EH (cell line): ENCODE data around the gene ADCY5.
A peak's percentile ranks its signal among the peaks of the same experiment; 100 is the strongest.

Experiments
- DNase-seq: peaks from one replicate; pipeline ENCODE4 v3.0.0-alpha.2; 2015; ENCODE audit warnings: low read depth

The ADCY5 gene

DNA sequence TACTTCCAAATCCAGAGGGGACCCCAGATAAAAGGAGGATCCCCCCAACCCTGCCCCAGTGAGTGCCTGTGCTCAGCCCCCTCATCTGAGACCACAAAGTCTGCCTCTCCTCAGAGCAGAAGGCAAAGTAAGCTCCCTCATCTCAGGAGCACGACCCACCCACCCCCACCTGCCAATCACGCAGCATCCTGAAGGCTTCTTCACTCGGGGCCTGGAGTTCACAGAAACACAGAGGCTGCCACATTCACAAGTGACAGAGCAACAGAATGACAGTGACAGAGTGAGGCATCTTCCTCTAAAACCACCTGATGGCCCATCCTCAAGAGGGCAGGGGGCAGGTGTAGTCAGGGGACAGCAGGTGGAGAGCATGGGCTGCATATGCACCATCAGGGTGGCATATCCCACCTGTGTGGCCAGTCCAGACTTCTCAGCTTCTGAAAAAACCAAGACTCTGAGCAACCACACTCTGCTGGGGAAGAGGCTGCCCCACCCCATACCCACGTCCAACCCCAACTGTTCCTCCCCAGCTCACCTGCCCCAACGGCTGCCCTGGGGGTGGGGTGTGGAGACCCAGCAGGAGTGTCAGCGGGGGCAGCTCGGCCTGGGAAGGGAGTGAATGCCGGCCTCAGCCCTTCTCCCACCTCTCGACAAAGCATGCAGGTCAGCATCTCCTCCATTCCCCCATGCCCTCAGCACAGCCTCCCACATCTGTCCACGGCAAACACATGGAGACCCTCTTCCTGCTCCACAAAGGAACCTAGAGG lies 19.3 kb downstream of the ADCY5 start:
- DNase-seq: no peak

DNA sequence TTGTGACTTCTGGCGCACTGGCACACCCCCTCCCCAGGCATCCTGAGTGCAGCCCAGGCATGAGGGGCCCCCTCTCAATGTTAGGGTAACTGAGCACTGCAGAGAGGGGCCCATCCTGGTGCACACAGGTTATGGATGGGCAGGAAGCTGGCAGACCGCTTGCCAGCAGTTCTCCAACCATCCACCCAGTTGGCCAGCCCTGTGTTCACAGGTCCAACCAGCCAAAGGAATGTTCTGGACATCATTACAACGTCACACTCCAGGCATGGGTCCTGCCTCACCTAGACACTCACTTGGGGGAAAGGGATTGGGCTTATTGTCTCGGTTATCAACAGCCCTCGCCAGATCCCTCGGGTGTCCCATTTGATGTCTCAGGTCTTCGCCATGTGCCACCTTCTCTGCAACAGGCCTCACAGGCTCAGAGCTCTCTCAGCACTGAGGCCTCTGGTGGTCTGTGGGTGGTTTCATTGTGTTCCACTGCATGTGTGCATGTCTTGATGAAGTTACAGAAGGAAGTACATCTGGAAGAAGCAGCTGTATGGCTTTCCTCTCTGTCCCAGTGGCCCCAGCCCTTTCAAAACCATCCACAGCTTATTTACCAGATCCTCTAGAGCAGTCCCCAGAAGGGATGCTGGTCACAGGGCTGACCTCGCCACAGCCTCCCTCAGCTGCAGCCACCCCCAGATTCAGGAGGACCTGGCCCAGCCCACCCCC lies 23.7 kb downstream of the ADCY5 start:
- no peak for DNase-seq

DNA sequence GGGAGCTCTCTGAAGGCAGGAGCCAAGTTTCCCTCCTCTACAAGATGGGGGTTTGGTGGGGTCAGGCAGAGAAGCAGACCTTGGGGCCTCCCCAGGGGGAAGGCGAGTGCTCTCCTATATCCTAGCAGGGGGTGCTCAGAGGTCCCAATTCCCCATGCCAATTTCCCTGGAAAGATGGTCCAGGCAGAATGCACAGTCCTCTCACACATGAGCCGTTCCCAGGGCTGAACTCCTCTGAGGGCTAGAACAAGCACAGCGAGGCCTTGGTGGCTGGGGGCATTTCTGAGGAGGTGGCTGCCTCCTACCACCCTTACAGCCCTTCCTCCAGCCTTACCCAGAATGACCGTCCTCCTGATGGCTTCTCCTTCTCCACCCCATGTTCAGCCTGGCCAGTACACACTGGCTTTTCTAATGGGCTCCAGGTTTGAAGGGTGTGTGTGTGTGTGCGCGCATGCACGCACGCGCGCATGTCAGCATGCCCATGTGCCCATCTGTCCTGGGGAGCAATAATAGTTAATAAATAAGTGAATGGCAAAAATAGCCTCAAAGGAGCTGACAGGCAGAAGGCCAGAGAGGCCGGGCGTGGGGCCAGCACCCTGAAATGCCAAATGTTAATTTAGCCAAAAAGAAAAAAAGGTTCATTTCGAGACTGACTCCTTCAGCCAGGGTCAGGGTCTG lies 24.4 kb downstream of the ADCY5 start:
- no peak for DNase-seq

DNA sequence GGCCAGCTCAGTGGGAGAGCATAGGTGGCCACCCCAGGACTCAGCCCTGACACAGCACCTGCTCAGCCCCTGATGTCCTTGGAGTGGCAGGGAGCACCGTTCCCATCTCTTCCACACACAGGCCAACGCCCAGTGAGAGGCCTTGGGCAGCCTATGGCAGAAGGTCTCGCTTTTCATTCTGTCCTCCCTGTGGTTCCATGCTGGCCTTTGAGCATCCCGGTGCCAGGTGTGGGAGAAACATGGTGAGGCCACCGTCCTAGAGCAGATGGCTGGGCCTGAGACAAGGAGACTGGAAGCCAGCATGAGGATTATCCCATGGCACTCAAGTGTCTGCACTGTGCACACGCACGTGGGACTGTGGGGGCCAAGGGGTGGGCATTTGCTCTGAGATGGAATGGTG lies 25.1 kb downstream of the ADCY5 start:
- no peak for DNase-seq

DNA sequence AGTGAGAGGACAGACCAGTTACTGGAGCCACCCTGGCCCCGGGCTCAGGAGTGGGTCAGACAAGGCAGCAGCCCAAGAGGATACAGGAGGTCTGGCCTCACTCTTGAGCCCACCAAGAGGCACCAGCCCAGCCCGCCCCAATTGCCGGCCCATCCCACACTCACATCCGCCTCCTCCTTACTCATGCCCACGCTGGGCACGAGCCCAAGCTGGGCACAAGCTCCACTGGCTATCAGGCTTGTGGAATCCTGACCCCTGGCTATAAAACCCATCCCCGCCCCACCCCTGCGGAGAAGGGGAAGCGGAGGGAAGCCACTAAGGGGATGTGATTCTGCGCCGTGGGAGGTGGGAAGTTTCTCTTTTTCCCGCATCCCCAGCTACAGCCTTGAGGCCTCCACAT lies 25.9 kb downstream of the ADCY5 start:
- DNase-seq: no peak

DNA sequence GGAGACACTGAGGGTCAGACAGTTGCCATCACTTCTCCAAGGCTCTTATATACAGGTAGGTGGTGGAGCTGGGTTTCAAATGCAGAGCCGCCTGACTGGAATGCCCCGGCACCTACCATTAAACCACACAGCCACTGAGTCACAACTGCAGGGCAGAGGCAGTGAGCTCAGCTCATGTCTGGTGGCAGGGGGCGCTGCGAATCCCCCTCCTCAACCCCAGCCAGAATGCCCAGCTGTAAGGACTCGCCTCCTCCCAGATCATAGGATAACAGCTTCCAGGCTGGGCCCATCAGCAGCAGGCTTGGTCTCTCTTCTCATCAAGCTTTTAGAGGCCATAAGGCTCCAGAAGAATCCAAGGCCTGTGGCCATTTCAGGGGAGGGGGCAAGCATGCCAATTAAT lies 26.4 kb downstream of the ADCY5 start:
- no peak for DNase-seq

DNA sequence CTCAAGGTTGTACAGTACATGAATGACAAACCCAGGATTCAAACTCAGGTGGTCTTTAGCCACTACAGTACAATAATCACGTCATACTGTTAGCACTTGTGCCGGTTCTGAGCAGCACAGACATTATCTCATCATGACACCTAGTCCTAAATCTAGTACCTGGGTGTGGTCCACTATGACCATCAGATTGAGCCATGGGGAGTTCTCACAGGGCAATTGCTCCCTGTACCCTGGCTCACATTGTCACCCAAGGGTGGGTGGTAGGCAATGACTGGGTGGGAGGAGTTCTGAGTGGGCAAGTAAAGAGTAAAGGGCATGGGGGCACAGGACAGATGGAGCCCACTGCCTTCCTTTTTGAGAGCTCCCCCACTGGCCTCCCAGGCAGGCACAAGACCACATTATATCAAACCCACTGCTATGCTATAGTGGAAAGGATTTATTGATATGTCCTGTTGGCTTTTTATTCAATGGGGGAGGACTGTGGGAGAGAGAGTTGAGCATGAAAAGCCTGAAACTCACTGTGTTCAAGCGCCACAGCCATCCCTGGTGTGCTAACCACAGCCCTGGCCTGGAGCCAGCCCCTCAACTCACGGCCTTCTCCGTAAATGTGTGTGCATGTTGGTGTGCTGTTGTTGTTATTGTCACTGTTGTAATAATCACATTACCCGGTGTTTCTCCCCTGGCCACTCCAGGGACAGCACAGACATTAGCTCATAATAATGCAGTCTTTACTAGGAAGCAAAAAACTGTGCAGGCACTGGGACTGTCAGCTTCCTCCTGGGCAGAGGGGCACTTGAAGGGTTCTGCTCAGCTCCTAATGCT lies 27.3 kb downstream of the ADCY5 start:
- DNase-seq: peak; percentile 32

DNA sequence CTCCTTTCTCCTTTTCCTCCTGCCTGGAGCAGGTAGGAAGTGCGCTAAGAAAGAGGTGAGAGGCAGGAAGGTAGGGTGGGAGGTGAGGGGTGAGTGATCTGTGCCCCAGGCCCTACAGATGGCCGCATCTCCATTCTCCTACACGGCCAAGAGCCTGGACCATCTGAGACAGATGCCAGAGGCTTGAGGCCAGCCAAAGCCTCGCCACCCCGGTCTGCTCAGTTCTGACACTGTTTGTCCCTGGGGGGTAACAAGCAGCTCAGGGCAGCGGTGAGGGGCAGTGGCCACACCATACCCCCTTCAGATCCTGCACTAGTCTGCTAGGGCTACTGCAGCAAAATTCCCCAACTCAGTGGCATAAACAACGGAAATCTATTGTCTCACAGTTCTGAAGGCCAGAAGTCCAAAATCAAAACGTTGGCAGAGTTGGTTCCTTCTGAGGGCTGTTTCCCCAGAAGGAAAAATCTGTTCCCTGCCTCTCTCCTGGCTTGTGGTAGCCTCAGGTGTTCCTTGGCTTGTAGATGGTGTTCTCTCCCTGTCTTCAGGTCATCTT lies 28.4 kb downstream of the ADCY5 start:
- DNase-seq: no peak

DNA sequence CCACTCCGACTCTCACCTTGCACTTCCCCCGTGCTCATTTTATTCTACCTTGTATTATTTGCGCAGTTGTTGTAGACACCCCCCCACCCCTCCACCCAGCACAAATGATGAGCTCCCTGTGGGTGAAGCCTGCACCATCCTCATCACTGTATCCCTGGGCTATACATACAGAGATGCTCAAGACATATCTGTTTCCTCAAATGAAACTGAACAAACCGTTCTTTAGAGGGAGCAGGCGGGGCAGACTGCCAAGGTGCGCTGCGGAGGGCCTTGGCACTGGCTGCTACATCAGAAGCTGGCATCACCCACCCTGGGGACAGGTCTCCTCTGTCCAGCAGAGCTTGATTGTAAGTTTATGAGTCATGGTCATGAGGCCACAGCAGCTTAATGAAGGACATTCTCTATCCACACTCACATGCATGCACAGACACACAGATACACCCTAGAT lies 29.0 kb downstream of the ADCY5 start:
- no peak for DNase-seq

DNA sequence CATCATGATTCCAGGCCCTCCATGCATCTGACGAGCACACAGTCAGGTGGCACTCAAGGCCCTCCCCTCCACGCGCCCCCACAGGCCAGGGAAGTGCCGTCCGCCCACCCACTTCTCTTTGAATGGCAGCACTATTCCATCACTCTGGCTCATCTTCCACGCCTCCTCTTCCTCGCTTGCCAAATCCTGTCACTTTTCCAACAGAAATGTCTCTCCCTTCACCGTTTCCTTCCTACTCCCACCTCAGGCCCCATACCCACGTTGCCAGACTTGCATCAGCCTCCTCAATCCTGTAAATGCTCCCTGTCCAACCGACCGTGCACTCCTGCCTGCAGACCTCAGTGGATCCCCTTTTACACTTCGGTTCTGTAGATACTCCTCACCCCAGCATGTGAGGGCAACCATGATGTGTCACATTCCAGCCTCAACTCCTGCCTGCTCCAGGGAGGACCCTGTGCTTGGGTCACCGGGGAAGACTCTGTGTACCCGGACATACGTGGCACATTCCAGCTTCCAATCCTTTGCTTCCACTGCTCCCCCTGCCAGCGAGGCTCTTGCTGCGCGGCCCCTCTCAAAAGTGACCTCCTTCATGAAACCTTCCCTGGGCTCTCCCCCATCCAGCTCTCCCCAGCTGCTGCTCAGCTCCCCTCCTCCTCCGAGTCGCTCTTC lies 29.6 kb downstream of the ADCY5 start:
- no peak for DNase-seq

DNA sequence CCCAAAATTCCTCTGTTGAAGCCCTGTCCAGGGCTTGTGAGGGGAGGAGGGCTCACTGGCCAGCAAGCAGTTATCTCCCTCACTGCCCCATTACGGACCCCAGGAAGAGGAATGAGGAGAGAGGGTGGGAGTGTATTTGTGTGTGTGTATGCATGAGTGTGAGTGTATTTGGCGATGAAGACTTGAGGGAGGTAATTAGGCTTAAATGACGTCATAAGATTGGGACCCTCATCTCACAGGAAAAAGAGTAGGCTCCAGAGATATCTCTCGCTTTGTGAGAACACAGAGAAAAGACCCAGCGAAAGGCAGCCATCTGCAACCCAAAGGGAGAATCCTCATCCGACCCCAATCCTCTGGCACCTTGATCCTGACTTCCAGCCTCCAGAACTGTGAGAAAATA lies 32.2 kb downstream of the ADCY5 start:
- DNase-seq: no peak

DNA sequence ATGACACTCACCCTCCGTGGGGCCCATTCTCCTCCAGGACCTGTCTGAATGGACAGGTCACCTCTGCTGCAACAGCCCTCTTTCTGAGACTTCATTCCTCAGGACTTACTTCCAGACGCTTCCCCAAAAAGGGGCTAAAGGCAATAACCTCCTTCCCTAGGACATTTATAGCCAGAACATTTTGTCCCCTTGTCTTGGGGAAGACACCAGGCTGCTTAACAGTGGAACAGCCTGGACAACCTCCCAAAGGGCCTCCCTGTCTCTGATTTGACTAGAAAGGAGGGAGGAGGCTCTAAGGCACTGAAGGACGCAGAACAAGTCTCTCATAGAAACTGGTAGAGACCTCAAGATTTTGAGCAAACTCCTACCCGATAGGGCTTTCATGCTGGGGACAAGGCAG lies 32.7 kb downstream of the ADCY5 start:
- DNase-seq: no peak

DNA sequence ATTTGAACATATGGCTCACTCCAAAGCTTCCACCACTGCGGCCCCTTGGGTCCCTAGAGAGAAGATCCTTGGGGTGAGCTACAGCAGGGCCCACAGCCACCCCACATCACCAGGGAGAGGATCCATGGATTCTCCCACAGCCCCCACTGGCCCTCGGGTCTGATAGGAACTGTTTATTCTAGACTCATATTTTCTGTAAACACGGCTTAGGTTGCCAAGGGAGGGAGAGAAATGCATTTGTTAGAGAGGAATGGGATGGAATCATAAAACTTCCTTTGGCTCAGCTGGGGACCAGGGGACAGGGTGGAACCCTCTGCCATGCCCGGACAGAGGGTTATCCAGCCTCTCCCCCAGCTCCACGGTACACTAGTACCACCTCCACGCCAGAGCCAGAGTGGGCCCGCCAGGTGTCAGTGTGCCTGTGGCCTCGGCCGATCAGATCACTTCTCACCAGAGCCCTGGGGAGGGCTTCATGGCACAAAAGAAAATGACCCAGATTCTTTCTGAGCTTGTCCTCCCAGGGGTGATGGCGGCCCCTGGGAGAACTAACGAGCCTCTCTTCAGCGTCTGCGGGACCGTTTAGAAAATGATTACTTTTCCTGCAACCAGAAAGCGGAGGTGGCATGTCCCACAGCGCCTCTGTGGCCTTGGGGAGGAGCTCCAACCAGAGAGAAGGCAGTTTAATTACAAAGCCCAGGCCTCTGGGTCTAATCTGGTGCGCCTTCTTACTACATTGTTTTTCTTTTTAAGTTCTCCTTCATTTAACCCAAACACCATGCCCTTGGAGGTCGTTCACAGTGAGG lies 33.7 kb downstream of the ADCY5 start:
- no peak for DNase-seq

DNA sequence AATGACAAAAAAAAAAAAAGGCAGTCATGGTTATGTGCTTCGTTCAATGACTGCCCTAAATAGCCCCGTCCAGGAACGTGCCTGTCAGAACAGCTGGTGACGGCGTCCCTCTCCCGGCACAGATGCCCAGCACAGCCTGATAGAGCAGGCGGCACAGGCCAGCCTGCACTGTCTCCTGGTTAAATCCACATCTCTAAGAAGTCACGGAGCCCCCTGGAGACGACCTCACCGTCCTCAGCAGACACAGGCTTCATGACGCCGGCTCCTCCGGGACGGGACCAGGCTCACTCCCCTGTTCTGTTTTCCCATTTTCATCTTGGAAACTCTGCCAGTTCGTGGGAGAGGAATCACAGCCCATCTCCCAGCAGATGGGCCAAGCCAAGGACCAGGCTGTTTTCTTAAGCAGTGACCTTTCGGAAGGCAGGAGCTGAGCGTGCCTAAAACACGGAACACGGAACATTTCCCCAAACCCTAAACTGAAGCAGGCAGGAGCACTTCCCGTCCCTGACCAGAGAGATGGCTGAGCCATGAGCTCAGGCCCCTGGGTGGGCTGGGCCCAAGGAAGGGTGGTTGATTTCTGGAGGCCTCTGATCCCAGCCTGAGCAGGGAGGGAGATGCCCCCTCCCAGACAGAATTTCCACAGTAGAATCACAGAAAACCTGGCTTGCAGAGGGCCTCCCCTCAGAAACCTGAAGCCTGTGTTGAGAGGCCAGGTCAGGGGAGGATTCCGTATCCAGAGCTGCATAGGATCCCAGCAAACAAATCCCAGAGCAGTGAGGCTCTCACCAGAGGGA lies 35.9 kb downstream of the ADCY5 start:
- no peak for DNase-seq

DNA sequence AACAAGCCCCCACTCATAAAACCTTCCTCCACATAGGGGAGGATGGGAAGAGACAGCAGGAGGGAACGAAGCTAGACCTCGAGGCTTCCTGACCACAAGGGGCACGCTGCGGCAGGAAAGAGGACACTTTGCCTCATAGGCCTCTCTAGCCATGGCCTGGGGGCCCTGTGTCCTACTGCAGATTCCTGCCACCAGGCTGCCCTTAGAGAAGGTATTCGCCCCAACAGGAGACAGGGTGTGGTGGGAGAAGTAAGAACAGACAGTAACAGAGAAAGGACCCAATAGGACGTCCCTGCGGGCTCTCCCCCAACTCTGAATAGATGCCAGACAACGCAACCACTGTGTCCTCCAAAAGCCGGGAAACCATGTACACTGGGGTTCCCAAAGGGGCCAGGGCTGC lies 36.8 kb downstream of the ADCY5 start:
- DNase-seq: no peak

DNA sequence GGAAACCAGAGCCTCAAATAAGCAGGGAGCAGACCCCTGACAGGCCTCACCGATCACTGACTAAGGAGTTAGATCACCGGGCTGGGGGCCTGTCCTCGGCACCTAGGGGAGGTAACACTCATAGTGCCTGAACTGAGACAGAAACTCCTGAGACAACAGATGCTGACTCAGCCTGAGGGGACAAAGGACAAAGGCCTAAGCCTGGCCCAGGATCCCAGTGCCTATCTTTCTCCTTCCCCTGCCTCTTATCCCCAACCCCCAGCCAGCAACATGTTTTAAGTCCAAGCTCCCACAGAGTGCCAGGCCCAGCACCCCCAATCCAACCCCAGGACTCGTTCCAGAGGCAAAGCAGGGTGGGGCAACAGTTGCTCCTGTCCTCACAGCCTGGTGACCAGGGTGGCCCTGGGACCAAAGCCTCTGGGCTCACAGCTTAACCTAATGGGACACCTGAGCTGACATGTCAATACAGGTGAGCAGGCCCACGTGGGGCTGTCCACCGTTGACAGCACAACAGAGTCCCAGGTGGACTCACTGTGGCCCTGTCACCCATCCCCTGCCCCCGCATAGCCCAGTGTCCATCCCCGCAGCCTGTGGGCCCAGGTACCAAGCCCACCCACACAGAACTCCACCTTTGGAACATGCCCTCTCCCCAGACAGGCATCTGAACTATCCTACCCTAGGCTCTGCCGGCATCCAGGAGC lies 37.4 kb downstream of the ADCY5 start:
- no peak for DNase-seq

DNA sequence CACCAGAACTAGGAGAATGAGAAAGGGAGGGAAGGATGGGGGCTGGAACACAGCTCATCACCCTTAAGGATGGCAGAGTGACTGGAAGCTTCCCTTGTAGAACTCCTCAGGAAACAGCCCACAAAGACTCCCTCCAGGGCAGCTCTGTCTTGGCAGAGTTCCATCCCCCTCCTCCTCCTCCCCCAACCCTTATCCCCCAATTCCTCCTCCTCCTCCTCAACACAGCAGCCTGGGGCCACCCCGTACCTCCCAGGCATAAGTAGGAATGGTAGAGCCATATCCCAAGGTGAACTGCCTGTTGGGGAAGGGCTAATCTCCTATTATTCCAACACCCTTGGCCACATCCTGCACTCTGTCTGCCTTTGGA lies 38.8 kb downstream of the ADCY5 start:
- DNase-seq: no peak

DNA sequence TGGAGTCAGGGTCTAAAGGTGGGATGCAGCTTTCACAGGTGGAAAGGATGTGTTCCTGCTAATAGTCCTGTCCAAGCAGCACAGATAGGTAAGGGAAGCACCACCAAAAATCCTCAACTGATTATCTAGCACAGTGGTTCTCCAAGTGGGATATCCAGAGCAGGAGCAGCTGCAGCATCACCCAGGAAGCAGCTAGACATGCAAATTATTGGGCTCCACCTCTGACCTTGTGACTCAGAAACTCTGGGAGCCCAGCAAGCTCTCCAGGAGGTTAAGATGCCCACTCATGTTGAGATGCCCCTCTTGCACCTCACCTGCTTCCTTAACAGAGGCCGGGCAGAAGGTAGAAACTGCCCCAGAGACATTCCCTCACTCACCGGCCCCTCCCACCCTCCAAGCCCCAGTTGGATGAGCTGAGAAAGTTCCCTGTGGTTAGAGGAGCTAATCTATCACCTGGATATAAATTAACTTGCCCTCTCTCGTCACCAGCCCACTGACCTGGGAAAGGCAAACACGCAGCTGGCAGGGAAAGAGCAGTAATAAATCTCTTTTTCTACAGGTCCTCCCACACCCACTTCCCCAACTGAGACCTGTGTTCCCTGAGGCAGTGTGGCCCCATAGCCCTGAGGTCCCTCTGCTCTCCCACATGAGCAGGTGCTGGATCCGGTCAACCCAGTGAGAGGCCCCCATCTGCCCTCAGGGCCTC lies 39.3 kb downstream of the ADCY5 start:
- DNase-seq: no peak

DNA sequence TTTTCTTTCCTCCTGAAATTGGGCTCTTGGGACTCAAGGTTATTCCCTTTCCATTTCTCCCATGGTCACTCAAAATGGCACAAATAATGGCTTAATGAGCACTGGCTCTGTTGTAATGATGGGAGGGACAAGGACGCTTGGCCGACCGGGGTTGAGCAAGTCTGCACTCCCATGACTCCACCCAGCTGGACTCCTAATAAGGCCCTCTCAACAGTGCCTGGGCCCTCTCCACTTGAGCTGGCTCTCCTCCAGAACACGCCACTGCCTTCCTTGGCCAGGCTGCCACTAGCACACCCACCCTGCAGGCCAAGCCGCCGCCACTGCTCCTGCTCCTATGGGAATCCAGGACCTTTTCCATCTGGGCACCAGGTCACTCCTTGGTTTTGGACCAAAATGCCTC lies 42.3 kb downstream of the ADCY5 start:
- DNase-seq: peak; percentile 20
